HepG2 (cell line): ENCODE results near the gene SEC63. TPM values are rescaled to one million over a fixed set of nuclear protein-coding genes. Genes with fewer than 3 reads are reported as not detected.
A peak's percentile ranks its signal among the peaks of the same experiment; 100 is the strongest.

Experiments used
- HCFC1 ChIP-seq: fragments of 150-350 bp; IDR thresholded peaks from 2 replicates; pipeline ENCODE4 v1.6.1; 2014; ENCODE audit warnings: low read depth, low read length
- HOMEZ ChIP-seq: IDR thresholded peaks from 2 replicates; pipeline ENCODE4 v1.6.1; 2016; ENCODE audit warnings: low read depth
- KLF6 ChIP-seq: IDR thresholded peaks from 2 replicates; pipeline ENCODE4 v1.8.0; 2016; ENCODE audit warnings: missing biosample characterization, missing genetic modification reagents
- MBNL3 ChIP-seq: fragments of 250-450 bp; sonication (Bioruptor Pico); conservative IDR thresholded peaks from 2 replicates; pipeline ENCODE4 v1.8.0; 2022; ENCODE audit warnings: mild to moderate bottlenecking, inconsistent platforms
- MTF1 ChIP-seq: sonication (generic); formaldehyde crosslinking; IDR thresholded peaks from 2 replicates; pipeline ENCODE4 v1.5.0; 2020; ENCODE audit warnings: missing genetic modification reagents
- NFYC ChIP-seq: IDR thresholded peaks from 2 replicates; pipeline ENCODE4 v1.6.1; 2016; ENCODE audit warnings: missing genetic modification reagents, missing compliant biosample characterization
- RARA ChIP-seq: IDR thresholded peaks from 2 replicates; pipeline ENCODE4 v1.6.1; 2016; ENCODE audit warnings: missing genetic modification reagents, missing compliant biosample characterization
- RNF2 ChIP-seq: fragments of 450-650 bp; conservative IDR thresholded peaks from 2 replicates; pipeline ENCODE4 v1.6.1; 2016; ENCODE audit warnings: low read depth
- SIN3A ChIP-seq: IDR thresholded peaks from 2 replicates; pipeline ENCODE4 v1.6.1; 2011; ENCODE audit warnings: low read depth, mild to moderate bottlenecking, control low read depth, low read length, borderline replicate concordance
- ZNF121 ChIP-seq: sonication (generic); formaldehyde crosslinking; IDR thresholded peaks from 2 replicates; pipeline ENCODE4 v1.5.0; 2020; ENCODE audit warnings: mild to moderate bottlenecking, missing genetic modification reagents
- ZNF260 ChIP-seq: sonication (generic); formaldehyde crosslinking; IDR thresholded peaks from 2 replicates; pipeline ENCODE4 v1.4.0; 2020; ENCODE audit warnings: missing genetic modification reagents, low read depth, mild to moderate bottlenecking, borderline replicate concordance
- ZNF550 ChIP-seq: sonication (generic); formaldehyde crosslinking; IDR thresholded peaks from 2 replicates; pipeline ENCODE4 v1.4.0; 2020; ENCODE audit warnings: mild to moderate bottlenecking, missing genetic modification reagents, borderline replicate concordance
- ZNF572 ChIP-seq: sonication (generic); formaldehyde crosslinking; IDR thresholded peaks from 2 replicates; pipeline ENCODE4 v1.5.1; 2020; ENCODE audit warnings: mild to moderate bottlenecking, missing genetic modification reagents
- ZNF747 ChIP-seq: sonication (generic); formaldehyde crosslinking; IDR thresholded peaks from 2 replicates; pipeline ENCODE4 v1.8.1; 2023; ENCODE audit warnings: missing genetic modification reagents, mild to moderate bottlenecking, borderline replicate concordance
- ZNF816 ChIP-seq: sonication (generic); formaldehyde crosslinking; IDR thresholded peaks from 2 replicates; pipeline ENCODE4 v1.8.0; 2022; ENCODE audit warnings: missing genetic modification reagents, mild to moderate bottlenecking, borderline replicate concordance
- ZNF883 ChIP-seq: sonication (generic); formaldehyde crosslinking; IDR thresholded peaks from 2 replicates; pipeline ENCODE4 v1.5.1; 2020; ENCODE audit warnings: mild to moderate bottlenecking, missing genetic modification reagents; ENCODE audit errors: not compliant biosample characterization
- ZNF891 ChIP-seq: sonication (generic); formaldehyde crosslinking; IDR thresholded peaks from 2 replicates; pipeline ENCODE4 v1.5.0; 2020; ENCODE audit warnings: mild to moderate bottlenecking, missing genetic modification reagents
- polyA plus RNA-seq, 8 experiments: library from polyadenylated mRNA; depleted of rRNA in 3 of 8; stranded (reverse) in 7 of 8; unstranded in 1 of 8; fragments of >200 nt; fragmentation: Illumina TruSeq in 4 of 8; extraction: Trizol in 4 of 8; gene quantifications; 2 replicates each; pipeline versions ENCODE4 v1.2.1 to v1.2.3, GENCODE V29; 2011 to 2016; ENCODE audit warnings: low read depth in 4 of 8, missing spikeins in 1 of 8, mixed read lengths in 1 of 8; ENCODE audit not compliant: insufficient read depth in 1 of 8
- total RNA-seq, 5 experiments: library from RNA; depleted of rRNA; stranded (reverse); fragments of >200 nt; fragmentation: Illumina TruSeq; extraction: Trizol; gene quantifications; 2 replicates each; pipeline ENCODE4 v1.2.3, GENCODE V29; 2016; ENCODE audit warnings: low read depth in 1 of 5
- TF ChIP-seq, protein P1 (sequence below): sonication (generic); formaldehyde crosslinking; IDR thresholded peaks from 2 replicates; pipeline ENCODE4 v1.4.0; 2020; ENCODE audit warnings: missing genetic modification reagents, mild to moderate bottlenecking, borderline replicate concordance
- TF ChIP-seq, protein P2 (sequence below): sonication (generic); formaldehyde crosslinking; IDR thresholded peaks from 2 replicates; pipeline ENCODE4 v1.4.0; 2020; ENCODE audit warnings: missing genetic modification reagents
- TF ChIP-seq, protein P3 (sequence below): sonication (generic); formaldehyde crosslinking; IDR thresholded peaks from 2 replicates; pipeline ENCODE4 v1.8.1; 2023; ENCODE audit warnings: mild to moderate bottlenecking, missing genetic modification reagents
- TF ChIP-seq, protein P4 (sequence below): IDR thresholded peaks from 2 replicates; pipeline ENCODE4 v1.6.1; 2016; ENCODE audit warnings: missing genetic modification reagents, missing compliant biosample characterization
- TF ChIP-seq, protein P5 (sequence below): sonication (generic); formaldehyde crosslinking; IDR thresholded peaks from 2 replicates; pipeline ENCODE4 v1.8.0; 2022; ENCODE audit warnings: missing genetic modification reagents, low read depth, mild to moderate bottlenecking, borderline replicate concordance
- TF ChIP-seq, protein P6 (sequence below): sonication (generic); formaldehyde crosslinking; IDR thresholded peaks from 2 replicates; pipeline ENCODE4 v1.4.0; 2020; ENCODE audit warnings: missing genetic modification reagents, borderline replicate concordance

SEC63 gene
- total and polyA plus RNA-seq, 2 of the 13 experiments (the other 11 are each of a cell fraction or from before 2014, with no cell fraction given): 20.2 to 45.9 TPM

DNA sequence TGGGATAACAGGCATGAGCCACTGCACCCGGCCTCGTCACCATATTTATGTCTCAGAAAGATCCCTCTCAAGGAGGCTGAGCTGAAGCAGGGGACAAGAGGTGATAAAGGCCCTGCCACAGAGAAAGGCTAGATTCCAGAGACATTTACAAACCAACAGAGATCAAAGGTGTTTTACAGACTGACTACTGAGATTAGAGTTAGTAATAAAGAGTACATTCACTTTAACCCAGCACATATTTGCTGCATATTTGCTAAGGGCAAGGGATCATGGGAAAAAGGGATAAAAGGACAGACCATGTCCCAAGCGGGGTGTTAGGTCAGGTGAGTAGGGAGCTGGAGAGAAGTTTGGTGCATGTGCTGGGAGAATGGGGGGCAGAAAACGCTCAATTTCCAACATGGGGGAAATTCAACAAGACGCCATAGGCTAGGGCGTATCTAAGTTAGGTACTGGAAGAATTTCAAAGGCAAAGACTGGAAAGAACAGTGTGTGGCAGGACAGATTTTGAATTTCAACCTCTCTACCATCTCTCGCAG is 43.8 kb upstream of the SEC63 start (continued):
- TF ChIP-seq, protein P1, sequence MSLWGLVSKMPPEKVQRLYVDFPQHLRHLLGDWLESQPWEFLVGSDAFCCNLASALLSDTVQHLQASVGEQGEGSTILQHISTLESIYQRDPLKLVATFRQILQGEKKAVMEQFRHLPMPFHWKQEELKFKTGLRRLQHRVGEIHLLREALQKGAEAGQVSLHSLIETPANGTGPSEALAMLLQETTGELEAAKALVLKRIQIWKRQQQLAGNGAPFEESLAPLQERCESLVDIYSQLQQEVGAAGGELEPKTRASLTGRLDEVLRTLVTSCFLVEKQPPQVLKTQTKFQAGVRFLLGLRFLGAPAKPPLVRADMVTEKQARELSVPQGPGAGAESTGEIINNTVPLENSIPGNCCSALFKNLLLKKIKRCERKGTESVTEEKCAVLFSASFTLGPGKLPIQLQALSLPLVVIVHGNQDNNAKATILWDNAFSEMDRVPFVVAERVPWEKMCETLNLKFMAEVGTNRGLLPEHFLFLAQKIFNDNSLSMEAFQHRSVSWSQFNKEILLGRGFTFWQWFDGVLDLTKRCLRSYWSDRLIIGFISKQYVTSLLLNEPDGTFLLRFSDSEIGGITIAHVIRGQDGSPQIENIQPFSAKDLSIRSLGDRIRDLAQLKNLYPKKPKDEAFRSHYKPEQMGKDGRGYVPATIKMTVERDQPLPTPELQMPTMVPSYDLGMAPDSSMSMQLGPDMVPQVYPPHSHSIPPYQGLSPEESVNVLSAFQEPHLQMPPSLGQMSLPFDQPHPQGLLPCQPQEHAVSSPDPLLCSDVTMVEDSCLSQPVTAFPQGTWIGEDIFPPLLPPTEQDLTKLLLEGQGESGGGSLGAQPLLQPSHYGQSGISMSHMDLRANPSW (CRISPR knock-in tag): no peak
- no peak for TF ChIP-seq MTF1 (CRISPR knock-in tag)
- TF ChIP-seq, protein P2, sequence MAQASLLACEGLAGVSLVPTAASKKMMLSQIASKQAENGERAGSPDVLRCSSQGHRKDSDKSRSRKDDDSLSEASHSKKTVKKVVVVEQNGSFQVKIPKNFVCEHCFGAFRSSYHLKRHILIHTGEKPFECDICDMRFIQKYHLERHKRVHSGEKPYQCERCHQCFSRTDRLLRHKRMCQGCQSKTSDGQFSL: no peak
- no peak for TF ChIP-seq ZNF891 (CRISPR knock-in tag)
- TF ChIP-seq, protein P3, sequence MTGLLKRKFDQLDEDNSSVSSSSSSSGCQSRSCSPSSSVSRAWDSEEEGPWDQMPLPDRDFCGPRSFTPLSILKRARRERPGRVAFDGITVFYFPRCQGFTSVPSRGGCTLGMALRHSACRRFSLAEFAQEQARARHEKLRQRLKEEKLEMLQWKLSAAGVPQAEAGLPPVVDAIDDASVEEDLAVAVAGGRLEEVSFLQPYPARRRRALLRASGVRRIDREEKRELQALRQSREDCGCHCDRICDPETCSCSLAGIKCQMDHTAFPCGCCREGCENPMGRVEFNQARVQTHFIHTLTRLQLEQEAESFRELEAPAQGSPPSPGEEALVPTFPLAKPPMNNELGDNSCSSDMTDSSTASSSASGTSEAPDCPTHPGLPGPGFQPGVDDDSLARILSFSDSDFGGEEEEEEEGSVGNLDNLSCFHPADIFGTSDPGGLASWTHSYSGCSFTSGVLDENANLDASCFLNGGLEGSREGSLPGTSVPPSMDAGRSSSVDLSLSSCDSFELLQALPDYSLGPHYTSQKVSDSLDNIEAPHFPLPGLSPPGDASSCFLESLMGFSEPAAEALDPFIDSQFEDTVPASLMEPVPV (CRISPR knock-in tag): no peak
- no peak for TF ChIP-seq NFYC (CRISPR knock-in tag)
- TF ChIP-seq, protein P4, sequence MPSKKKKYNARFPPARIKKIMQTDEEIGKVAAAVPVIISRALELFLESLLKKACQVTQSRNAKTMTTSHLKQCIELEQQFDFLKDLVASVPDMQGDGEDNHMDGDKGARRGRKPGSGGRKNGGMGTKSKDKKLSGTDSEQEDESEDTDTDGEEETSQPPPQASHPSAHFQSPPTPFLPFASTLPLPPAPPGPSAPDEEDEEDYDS (CRISPR knock-in tag): peak; percentile 83
- TF ChIP-seq ZNF572 (CRISPR knock-in tag): no peak
- TF ChIP-seq ZNF550 (CRISPR knock-in tag): no peak
- TF ChIP-seq, protein P5, sequence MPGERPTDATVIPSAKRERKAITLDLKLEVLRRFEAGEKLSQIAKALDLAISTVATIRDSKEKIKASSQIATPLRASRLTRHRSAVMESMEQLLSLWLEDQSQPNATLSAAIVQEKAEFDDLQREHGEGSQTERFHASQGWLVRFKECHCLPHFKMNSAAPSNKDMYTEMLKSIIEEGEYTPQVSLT: no peak
- TF ChIP-seq ZNF260 (CRISPR knock-in tag): no peak
- TF ChIP-seq SIN3A: no peak
- peak; percentile 77 for TF ChIP-seq RARA (CRISPR knock-in tag)
- peak; percentile 26; the same call in 1 of the 2 replicates for TF ChIP-seq HOMEZ (CRISPR knock-in tag)
- TF ChIP-seq, protein P6, sequence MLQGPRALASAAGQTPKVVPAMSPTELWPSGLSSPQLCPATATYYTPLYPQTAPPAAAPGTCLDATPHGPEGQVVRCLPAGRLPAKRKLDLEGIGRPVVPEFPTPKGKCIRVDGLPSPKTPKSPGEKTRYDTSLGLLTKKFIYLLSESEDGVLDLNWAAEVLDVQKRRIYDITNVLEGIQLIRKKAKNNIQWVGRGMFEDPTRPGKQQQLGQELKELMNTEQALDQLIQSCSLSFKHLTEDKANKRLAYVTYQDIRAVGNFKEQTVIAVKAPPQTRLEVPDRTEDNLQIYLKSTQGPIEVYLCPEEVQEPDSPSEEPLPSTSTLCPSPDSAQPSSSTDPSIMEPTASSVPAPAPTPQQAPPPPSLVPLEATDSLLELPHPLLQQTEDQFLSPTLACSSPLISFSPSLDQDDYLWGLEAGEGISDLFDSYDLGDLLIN (CRISPR knock-in tag): no peak
- TF ChIP-seq MBNL3 (CRISPR knock-in tag): no peak
- 0 out of 2 replicates have a peak, but pooled peaks have one; percentile 43 for TF ChIP-seq RNF2
- no peak for TF ChIP-seq KLF6 (CRISPR knock-in tag)
- no peak for TF ChIP-seq HCFC1
- no peak for TF ChIP-seq ZNF816 (CRISPR knock-in tag)
- TF ChIP-seq ZNF121: no peak
- TF ChIP-seq ZNF883 (CRISPR knock-in tag): no peak
- no peak for TF ChIP-seq ZNF747 (CRISPR knock-in tag)
